Transverse colon (tissue), 3 donors: Measurements from ENCODE around the gene EEFSEC.

Experiments
- POLR2A ChIP-seq: fragments of 450-650 bp; IDR thresholded peaks from one replicate; pipeline ENCODE4 v1.6.1; 2016; ENCODE audit warnings: antibody characterized with exemption, mild to moderate bottlenecking, moderate library complexity
- TF ChIP-seq, protein P1 (sequence below), 5 experiments: fragments of 200-600 bp in 3 of 5; fragments of 450-650 bp in 2 of 5; sonication (generic) in 3 of 5; IDR thresholded peaks; 1 replicate in 2 of 5; 2 replicates in 3 of 5; pipeline ENCODE4 v1.5.1; 2016 to 2017; ENCODE audit warnings: antibody characterized with exemption in 5 of 5, inconsistent platforms in 3 of 5, mild to moderate bottlenecking in 2 of 5, moderate library complexity in 1 of 5

DNA sequence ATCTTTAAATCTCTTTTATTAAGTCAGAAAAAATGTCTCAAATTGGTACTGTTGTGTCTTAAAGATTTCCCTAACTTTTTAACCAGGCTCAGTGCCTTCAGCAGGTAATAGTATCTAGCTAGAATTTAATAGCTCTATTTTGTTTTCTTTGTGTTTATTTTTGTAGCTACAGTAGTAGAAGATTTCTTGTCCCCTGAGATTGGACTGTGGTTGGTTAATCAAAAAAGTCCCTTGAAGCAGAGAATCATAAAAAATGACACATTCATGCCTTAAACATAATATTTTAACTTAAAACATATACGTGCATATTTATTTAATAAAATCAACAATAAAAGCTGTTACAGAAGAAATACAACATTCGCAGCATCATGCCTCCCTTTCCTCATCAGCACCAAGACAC, 102.8 kb downstream of the EEFSEC start:
- TF ChIP-seq, protein P1, sequence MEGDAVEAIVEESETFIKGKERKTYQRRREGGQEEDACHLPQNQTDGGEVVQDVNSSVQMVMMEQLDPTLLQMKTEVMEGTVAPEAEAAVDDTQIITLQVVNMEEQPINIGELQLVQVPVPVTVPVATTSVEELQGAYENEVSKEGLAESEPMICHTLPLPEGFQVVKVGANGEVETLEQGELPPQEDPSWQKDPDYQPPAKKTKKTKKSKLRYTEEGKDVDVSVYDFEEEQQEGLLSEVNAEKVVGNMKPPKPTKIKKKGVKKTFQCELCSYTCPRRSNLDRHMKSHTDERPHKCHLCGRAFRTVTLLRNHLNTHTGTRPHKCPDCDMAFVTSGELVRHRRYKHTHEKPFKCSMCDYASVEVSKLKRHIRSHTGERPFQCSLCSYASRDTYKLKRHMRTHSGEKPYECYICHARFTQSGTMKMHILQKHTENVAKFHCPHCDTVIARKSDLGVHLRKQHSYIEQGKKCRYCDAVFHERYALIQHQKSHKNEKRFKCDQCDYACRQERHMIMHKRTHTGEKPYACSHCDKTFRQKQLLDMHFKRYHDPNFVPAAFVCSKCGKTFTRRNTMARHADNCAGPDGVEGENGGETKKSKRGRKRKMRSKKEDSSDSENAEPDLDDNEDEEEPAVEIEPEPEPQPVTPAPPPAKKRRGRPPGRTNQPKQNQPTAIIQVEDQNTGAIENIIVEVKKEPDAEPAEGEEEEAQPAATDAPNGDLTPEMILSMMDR (IDR thresholded peaks at IDR 0.05) = no peak
- TF ChIP-seq POLR2A = no peak
